Endothelial cell of umbilical vein (primary cell): ENCODE data around the gene SLC8A1. TPM values are rescaled to one million over a fixed set of nuclear protein-coding genes. Genes with fewer than 3 reads are reported as not detected.

Source experiments
- BruUV-seq: library from RNA; stranded (reverse); fragments of 400-500 nt; replicated peaks from 2 replicates; lab custom pipeline; 2021; lab: Mats Ljungman, UMichigan
- CTCF ChIA-PET: fragments of 300-600, 350-600 bp; sonication (Branson Sonifier 250); formaldehyde crosslinking; loops from one replicate; lab custom pipeline; 2021; ENCODE audit warnings: antibody characterized with exemption, inconsistent platforms; lab: Charles Lee
- POLR2A ChIA-PET: fragments of 300-600, 350-600 bp; sonication (Branson Sonifier 250); formaldehyde crosslinking; loops from one replicate; lab custom pipeline; 2021; ENCODE audit warnings: antibody characterized with exemption, inconsistent platforms; lab: Charles Lee
- DNase-seq: peaks from one replicate; pipeline ENCODE4 v3.0.0-alpha.2; 2011; ENCODE audit warnings: low read depth, low spot score
- FAIRE-seq: peaks from 2 replicates; lab custom pipeline; 2011; peaks lifted over from hg19 to GRCh38; lab: Jason Lieb, UNC
- H2AFZ ChIP-seq: 2 replicates; pipeline ENCODE4 v1.6.0; 2012; ENCODE audit warnings: low read depth, low read length, control low read depth, inconsistent platforms
- H3K27ac ChIP-seq: 2 replicates; pipeline ENCODE4 v1.5.1; 2011; ENCODE audit warnings: low read depth, mild to moderate bottlenecking, control low read depth, low read length, moderate library complexity; ENCODE audit not compliant: insufficient read depth
- H3K27me3 ChIP-seq, 2 experiments: 2 replicates each; pipeline versions ENCODE4 v1.6.0 to v1.6.1; 2011; ENCODE audit warnings: low read length in 2 of 2, mixed read lengths in 1 of 2; ENCODE audit not compliant: control insufficient read depth in 2 of 2, insufficient read depth in 2 of 2
- H3K36me3 ChIP-seq, 2 experiments: 2 replicates in 1 of 2; 3 replicates in 1 of 2; pipeline ENCODE4 v1.5.1; 2011; ENCODE audit warnings: low read length in 2 of 2, mild to moderate bottlenecking in 1 of 2, moderate library complexity in 1 of 2; ENCODE audit not compliant: control insufficient read depth in 2 of 2, insufficient read depth in 2 of 2; ENCODE audit errors: extremely low read depth in 1 of 2
- H3K4me1 ChIP-seq: 3 replicates; pipeline ENCODE4 v1.5.1; 2011; ENCODE audit warnings: mild to moderate bottlenecking, low read length; ENCODE audit not compliant: control insufficient read depth, insufficient read depth; ENCODE audit errors: extremely low read depth
- H3K4me2 ChIP-seq: 2 replicates; pipeline ENCODE4 v1.6.1; 2011; ENCODE audit warnings: low read length, control low read depth, mixed read lengths; ENCODE audit not compliant: insufficient read depth
- H3K4me3 ChIP-seq, 3 experiments: fragments of 200-600 bp in 1 of 3; sonication (generic), shearing (Covaris generic) in 1 of 3; replicated peaks in 1 of 3; 2 replicates each; pipeline ENCODE4 v1.5.1; 2011 to 2016; ENCODE audit warnings: control low read depth in 3 of 3, low read length in 3 of 3, mild to moderate bottlenecking in 2 of 3, inconsistent platforms in 1 of 3, low read depth in 1 of 3, moderate library complexity in 1 of 3; ENCODE audit not compliant: insufficient read depth in 1 of 3
- H3K79me2 ChIP-seq: 2 replicates; pipeline ENCODE4 v1.6.0; 2012; ENCODE audit warnings: low read length, inconsistent platforms; ENCODE audit not compliant: control insufficient read depth, insufficient read depth
- H3K9ac ChIP-seq: replicated peaks from 2 replicates; pipeline ENCODE3; 2011; ENCODE audit warnings: low read length, control low read depth; ENCODE audit not compliant: insufficient read depth; ENCODE audit errors: extremely low read depth
- H3K9me1 ChIP-seq: replicated peaks from 3 replicates; pipeline ENCODE4 v1.6.0; 2011; ENCODE audit warnings: mild to moderate bottlenecking, low read length; ENCODE audit not compliant: control insufficient read depth, insufficient read depth; ENCODE audit errors: extremely low read depth
- H3K9me3 ChIP-seq: replicated peaks from 2 replicates; pipeline ENCODE4 v1.5.1; 2012; ENCODE audit warnings: low read length, inconsistent platforms; ENCODE audit not compliant: control insufficient read depth, insufficient read depth
- H4K20me1 ChIP-seq: replicated peaks from 2 replicates; pipeline ENCODE3; 2011; ENCODE audit warnings: mild to moderate bottlenecking, low read length; ENCODE audit not compliant: control insufficient read depth, insufficient read depth; ENCODE audit errors: extremely low read depth
- EZH2 ChIP-seq: IDR thresholded peaks from 2 replicates; pipeline ENCODE4 v1.6.1; 2012; ENCODE audit warnings: borderline replicate concordance, low read depth, mild to moderate bottlenecking, moderate library complexity, low read length, inconsistent platforms; ENCODE audit not compliant: severe bottlenecking
- FOS ChIP-seq: IDR thresholded peaks from 2 replicates; pipeline ENCODE4 v1.6.1; 2011; ENCODE audit warnings: mild to moderate bottlenecking, low read length, moderate library complexity, borderline replicate concordance; ENCODE audit not compliant: insufficient read depth
- GATA2 ChIP-seq: IDR thresholded peaks from 2 replicates; pipeline ENCODE4 v1.7.0; 2011; ENCODE audit warnings: low read depth, mild to moderate bottlenecking, moderate library complexity, mixed read lengths, low read length; ENCODE audit not compliant: insufficient read length, insufficient read depth
- JUN ChIP-seq: IDR thresholded peaks from 2 replicates; pipeline ENCODE4 v1.6.1; 2011; ENCODE audit warnings: borderline replicate concordance, low read depth; ENCODE audit not compliant: insufficient read length, insufficient read depth
- MYC ChIP-seq: IDR thresholded peaks from one replicate; pipeline ENCODE4 v1.6.1; 2011; ENCODE audit warnings: mild to moderate bottlenecking, low read depth, low read length
- POLR2A ChIP-seq: IDR thresholded peaks from 2 replicates; pipeline ENCODE4 v1.6.1; 2012; ENCODE audit warnings: low read depth, mild to moderate bottlenecking, control low read depth, low read length
- POLR2AphosphoS5 ChIP-seq: IDR thresholded peaks from 2 replicates; pipeline ENCODE4 v1.6.1; 2012; ENCODE audit warnings: low read depth, mild to moderate bottlenecking, control low read depth, low read length, moderate library complexity; ENCODE audit not compliant: insufficient read depth
- dilution Hi-C: fragments of 300-500 bp; cut with MboI; formaldehyde crosslinking; loops from one replicate; pipeline ENCODE4 v1.15.0; 2019; ENCODE audit warnings: low sequenced_read_pairs; ENCODE audit not compliant: extremely low pct_ligation_motif_present
- intact Hi-C: fragments of 100-400 bp; cut with micrococcal nuclease; formaldehyde crosslinking; loops from one replicate; pipeline ENCODE4 v1.10.0; 2022
- polyA plus RNA-seq, 4 experiments: library from polyadenylated mRNA; depleted of rRNA in 3 of 4; stranded (reverse) in 3 of 4; unstranded in 1 of 4; fragments of >200 nt; gene quantifications; 2 replicates each; pipeline versions ENCODE4 v1.2.1 to v1.2.3, GENCODE V29; 2011 to 2012; ENCODE audit warnings: missing spikeins in 1 of 4
- total RNA-seq: library from RNA; stranded (reverse); gene quantifications from 2 replicates; pipeline ENCODE4 v1.2.3, GENCODE V29; 2021
- TF ChIP-seq, protein P1 (sequence below): IDR thresholded peaks from 2 replicates; pipeline ENCODE4 v1.6.1; 2011; ENCODE audit not compliant: insufficient read depth, insufficient read length
- TF ChIP-seq, protein P2 (sequence below), 2 donors: IDR thresholded peaks; 1 replicate in 1 of 2; 2 replicates in 1 of 2; pipeline ENCODE4 v1.5.1; 2011; ENCODE audit warnings: low read length in 2 of 2, mild to moderate bottlenecking in 2 of 2, moderate library complexity in 2 of 2, control low read depth in 1 of 2, inconsistent platforms in 1 of 2, low read depth in 1 of 2; ENCODE audit not compliant: insufficient read depth in 1 of 2; ENCODE audit errors: extremely low read depth in 1 of 2

Gene SLC8A1
- total and polyA plus RNA-seq, 2 donors (not counting 3 experiments of a cell fraction or from before 2014, with no cell fraction given), result 0.19 to 1.8 TPM

DNA sequence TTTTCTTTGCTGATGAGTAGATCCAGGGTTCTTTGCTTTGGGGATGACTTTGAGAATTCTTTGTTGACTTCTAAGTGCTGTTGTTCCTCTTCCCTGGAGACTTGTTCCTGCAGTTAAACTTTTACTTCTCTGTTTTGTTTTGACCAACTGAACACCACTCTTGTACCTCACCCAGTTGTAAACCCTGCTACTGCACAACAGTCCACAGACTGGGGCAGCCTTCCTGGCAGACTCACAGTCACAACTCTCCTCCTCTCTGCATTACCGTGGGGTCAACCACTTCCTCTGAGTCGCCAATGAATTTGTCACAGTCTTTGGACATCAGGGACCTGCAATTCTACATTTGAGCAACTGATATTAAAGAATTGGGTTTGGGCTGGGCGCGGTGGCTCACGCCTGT is 3.8 kb upstream of the SLC8A1 start:
- Histone ChIP-seq H3K4me3 (no peak overlapping the region), H3K79me2 (no peaks in the 10 kb centered on the region), H3K4me1 (peaks cover 8% of the 10 kb centered on the region), H3K27ac (no peak overlapping the region), H3K36me3 (no peaks in the 10 kb centered on the region), H2AFZ (no peak overlapping the region), H3K27me3 (no peaks in the 10 kb centered on the region), H4K20me1 (no peaks in the 10 kb centered on the region), H3K9me3 (no peaks in the 10 kb centered on the region), H3K9me1 (no peaks in the 10 kb centered on the region), H3K4me2 (no peak overlapping the region), H3K9ac (no peak overlapping the region)
- dilution Hi-C loops, result no loop called here
- ChIA-PET POLR2A (no interaction called here), CTCF (no interaction called here)
- no peak for TF ChIP-seq POLR2A
- TF ChIP-seq MYC, result no peak
- TF ChIP-seq GATA2, result no peak
- TF ChIP-seq POLR2AphosphoS5, result no peak
- TF ChIP-seq, protein P1, sequence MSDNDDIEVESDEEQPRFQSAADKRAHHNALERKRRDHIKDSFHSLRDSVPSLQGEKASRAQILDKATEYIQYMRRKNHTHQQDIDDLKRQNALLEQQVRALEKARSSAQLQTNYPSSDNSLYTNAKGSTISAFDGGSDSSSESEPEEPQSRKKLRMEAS, result no peak
- TF ChIP-seq EZH2, result no peak
- TF ChIP-seq, protein P2, sequence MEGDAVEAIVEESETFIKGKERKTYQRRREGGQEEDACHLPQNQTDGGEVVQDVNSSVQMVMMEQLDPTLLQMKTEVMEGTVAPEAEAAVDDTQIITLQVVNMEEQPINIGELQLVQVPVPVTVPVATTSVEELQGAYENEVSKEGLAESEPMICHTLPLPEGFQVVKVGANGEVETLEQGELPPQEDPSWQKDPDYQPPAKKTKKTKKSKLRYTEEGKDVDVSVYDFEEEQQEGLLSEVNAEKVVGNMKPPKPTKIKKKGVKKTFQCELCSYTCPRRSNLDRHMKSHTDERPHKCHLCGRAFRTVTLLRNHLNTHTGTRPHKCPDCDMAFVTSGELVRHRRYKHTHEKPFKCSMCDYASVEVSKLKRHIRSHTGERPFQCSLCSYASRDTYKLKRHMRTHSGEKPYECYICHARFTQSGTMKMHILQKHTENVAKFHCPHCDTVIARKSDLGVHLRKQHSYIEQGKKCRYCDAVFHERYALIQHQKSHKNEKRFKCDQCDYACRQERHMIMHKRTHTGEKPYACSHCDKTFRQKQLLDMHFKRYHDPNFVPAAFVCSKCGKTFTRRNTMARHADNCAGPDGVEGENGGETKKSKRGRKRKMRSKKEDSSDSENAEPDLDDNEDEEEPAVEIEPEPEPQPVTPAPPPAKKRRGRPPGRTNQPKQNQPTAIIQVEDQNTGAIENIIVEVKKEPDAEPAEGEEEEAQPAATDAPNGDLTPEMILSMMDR (IDR thresholded peaks at IDR 0.05; ENCODE audit: extremely low read depth in 1 of 2, insufficient read depth in 1 of 2, low read depth in 1 of 2, low read length in 2 of 2), result no peak
- no peak for TF ChIP-seq JUN
- no peak for TF ChIP-seq FOS
- DNase-seq (no peak), FAIRE-seq (no peak)
- intact Hi-C loops, result loop anchor here (1.0 to 10.0 kb wide), 2 partner anchors 125 to 949 kb away; no protein-coding TSS in a partner anchor
- BruUV-seq, result no TSS peak
